BLaER1 treated with 17β-estradiol and CSF1 and Interleukin-3, amounts not matched to agents 10 nM and 100 nM (cell line): ENCODE results near the gene ZNF865.
A peak's percentile ranks its signal among the peaks of the same experiment; 100 is the strongest.

Source experiments
- H3K27ac ChIP-seq, 11 experiments: shearing (Covaris generic); formaldehyde crosslinking; 2 replicates each; pipeline ENCODE4 v1.8.1; 2022
- H3K27me3 ChIP-seq, 11 experiments: shearing (Covaris generic); formaldehyde crosslinking; 2 replicates each; pipeline ENCODE4 v1.8.1; 2022
- H3K36me3 ChIP-seq, 11 experiments: shearing (Covaris generic); formaldehyde crosslinking; 2 replicates each; pipeline ENCODE4 v1.8.1; 2022
- H3K4me1 ChIP-seq, 10 experiments: shearing (Covaris generic); formaldehyde crosslinking; 2 replicates each; pipeline ENCODE4 v1.8.1; 2022
- H3K4me2 ChIP-seq, 11 experiments: shearing (Covaris generic); formaldehyde crosslinking; 2 replicates each; pipeline ENCODE4 v1.8.1; 2022
- H3K4me3 ChIP-seq, 10 experiments: shearing (Covaris generic); formaldehyde crosslinking; 2 replicates each; pipeline ENCODE4 v1.8.1; 2022
- H3K9ac ChIP-seq, 11 experiments: shearing (Covaris generic); formaldehyde crosslinking; 2 replicates each; pipeline ENCODE4 v1.8.1; 2022
- H3K9me3 ChIP-seq, 11 experiments: shearing (Covaris generic); formaldehyde crosslinking; replicated peaks in 1 of 11; 2 replicates each; pipeline ENCODE4 v1.8.1; 2022
- H4K20me1 ChIP-seq, 11 experiments: shearing (Covaris generic); formaldehyde crosslinking; 2 replicates each; pipeline ENCODE4 v1.8.1; 2022
- Cebpa-rat ChIP-seq, 11 experiments: shearing (Covaris generic); IDR thresholded peaks; 2 replicates each; pipeline ENCODE4 v1.8.1; 2022

ZNF865 gene

DNA sequence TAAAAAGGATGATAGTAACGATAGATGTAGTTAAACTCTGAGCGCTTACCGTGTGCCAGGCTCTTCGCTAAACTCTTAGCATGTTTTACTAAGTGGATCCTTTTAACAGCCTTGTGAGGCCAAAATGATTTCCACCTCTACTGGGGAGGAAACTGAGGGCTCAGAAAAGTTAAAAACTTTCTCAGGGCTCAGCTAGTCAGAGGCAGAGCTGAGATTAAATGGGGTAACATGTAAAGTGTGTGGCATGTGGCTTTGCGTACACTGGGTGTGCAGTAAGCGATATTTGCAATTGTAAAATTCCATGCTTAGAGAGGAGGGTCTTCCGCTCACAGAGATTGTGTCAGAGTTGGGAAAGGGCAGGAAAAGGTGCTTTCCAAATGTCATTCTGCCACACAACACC lies 51.1 kb downstream of the ZNF865 start:
- Histone ChIP-seq H3K4me3 (peak overlapping the region; percentile 74 to 98 (median 85)), H3K27me3 (no peaks in the 10 kb centered on the region), H3K9ac (peak overlapping the region; percentile 96 to 100 (median 100)), H3K27ac (peak overlapping the region in 10 of 11 experiments; percentile 98 to 100 (median 100); a peak in 19 of 22 replicates), H3K36me3 (peaks cover 43 to 68% (median 61%) of the 10 kb centered on the region in 11 experiments), H3K4me2 (peak overlapping the region; percentile 92 to 100 (median 98)), H3K9me3 (no peaks in the 10 kb centered on the region), H4K20me1 (peaks cover 58 to 63% (median 61%) of the 10 kb centered on the region in 11 experiments), H3K4me1 (peaks cover 50 to 68% (median 55%) of the 10 kb centered on the region in 10 experiments)
- TF ChIP-seq Cebpa-rat (IDR thresholded peaks at IDR 0.05) = no peak

DNA sequence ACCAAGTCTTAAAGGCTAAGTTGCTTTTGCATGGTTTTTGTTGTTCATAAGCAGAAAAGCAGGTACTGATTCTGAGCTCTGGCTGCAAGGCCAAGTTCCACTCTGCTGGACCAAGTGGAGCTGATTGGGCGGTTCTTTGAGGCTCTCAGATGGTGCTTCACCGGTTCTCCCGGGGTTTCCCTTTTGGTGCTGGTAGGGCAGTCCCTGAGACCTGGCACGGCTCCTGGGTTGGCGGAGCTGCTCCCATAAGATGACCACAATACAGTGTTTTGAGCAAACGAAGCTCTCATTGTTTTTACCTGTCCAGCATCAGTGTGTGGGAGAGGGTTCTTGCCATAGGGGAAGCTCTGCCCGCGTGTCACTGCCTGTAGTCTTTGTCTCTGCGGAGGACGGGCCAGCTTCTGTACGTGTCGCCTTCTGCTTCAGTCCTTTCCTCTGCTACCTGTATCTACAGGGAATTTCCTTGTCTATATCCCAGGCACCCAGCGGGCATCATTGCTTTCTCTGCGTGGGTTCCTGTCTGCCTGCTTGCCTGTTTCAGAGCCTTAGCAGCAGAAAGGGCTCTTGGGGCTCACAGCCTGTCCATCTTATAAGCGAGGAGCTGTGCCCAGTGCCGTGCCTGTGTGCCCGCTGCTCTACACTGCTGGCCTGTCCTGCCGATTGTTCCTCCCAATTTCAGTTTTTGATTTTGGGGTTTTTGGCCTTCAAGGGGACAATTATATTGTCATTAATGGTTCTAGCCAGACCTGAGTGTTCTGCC lies 51.7 kb downstream of the ZNF865 start:
- Histone ChIP-seq H3K4me3 (peak overlapping the region; percentile 74 to 98 (median 85)), H3K36me3 (peaks cover 42 to 69% (median 62%) of the 10 kb centered on the region in 11 experiments), H3K9me3 (no peaks in the 10 kb centered on the region), H3K9ac (peak overlapping the region; percentile 96 to 100 (median 100)), H4K20me1 (peaks cover 64 to 69% (median 67%) of the 10 kb centered on the region in 11 experiments), H3K27me3 (no peaks in the 10 kb centered on the region), H3K4me1 (peaks cover 55 to 71% (median 59%) of the 10 kb centered on the region in 10 experiments), H3K4me2 (peak overlapping the region; percentile 92 to 100 (median 98)), H3K27ac (peak overlapping the region in 9 of 11 experiments; percentile 98 to 100 (median 100); a peak in 18 of 22 replicates)
- TF ChIP-seq Cebpa-rat (IDR thresholded peaks at IDR 0.05) = no peak

DNA sequence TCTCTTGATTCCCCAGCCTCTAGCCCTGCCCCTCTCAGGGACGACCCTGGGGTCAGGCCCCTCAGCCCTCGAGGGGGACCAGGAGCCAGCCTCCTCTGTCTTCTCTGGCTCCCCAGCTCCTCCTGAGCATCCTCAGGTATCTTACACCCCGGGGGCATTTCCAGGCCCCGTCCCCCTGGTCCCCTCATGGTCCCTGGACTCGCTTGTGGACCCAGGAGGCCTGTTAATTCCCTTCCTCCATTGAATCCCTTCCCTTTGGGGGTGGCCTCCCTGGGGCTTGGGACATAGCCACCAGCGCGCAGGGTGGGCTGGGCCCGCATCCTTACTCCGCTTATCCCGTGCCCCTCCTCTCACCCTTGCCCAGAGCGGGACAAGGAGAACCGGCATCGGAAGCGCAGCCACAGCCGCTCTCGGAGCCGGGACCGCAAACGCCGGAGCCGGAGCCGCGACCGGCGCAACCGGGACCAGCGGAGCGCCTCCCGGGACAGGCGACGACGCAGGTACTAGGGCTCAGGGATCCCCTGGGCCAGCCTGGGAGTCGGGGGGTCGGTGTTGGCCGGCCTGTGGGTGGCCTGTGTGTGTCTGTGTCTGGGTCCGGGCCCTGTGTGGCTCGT lies 53.5 kb downstream of the ZNF865 start:
- peaks cover 52 to 79% (median 74%) of the 10 kb centered on the region in 11 experiments for H3K36me3 ChIP-seq

DNA sequence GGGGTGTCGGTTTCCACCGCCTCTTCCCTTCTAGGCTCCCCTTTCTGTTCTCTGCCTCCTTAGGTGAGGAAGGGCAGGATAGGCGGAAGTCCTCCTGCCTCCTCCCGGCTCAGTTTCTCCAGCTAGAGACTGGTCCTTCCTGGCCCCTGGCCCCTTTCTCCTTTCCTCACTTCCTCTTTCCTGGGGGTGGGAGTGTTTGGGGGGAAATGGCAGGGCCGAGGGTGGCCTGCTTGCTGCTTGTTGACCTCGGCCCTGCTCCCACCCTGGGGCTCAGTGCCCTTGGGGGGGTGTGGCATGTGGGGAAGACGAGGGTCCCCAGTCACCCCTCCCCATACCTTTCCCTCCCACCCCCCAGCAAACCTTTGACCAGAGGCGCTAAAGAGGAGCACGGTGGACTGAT lies 54.4 kb downstream of the ZNF865 start:
- no peaks in the 10 kb centered on the region for H3K9me3 ChIP-seq
- H3K27me3 ChIP-seq = no peaks in the 10 kb centered on the region
- no peak for TF ChIP-seq Cebpa-rat (IDR thresholded peaks at IDR 0.05)
- peaks cover 60 to 87% (median 83%) of the 10 kb centered on the region in 11 experiments for H3K36me3 ChIP-seq
- H3K4me3 ChIP-seq = peak overlapping the region in 5 of 10 experiments; percentile 60 to 90 (median 85); a peak in 4 of 20 replicates
- H3K4me2 ChIP-seq = peak overlapping the region; percentile 92 to 100 (median 98)
- peak overlapping the region in 10 of 11 experiments; percentile 25 to 71 (median 58); a peak in 17 of 22 replicates for H3K27ac ChIP-seq
- peaks cover 90 to 96% (median 93%) of the 10 kb centered on the region in 11 experiments for H4K20me1 ChIP-seq
- peak overlapping the region; percentile 61 to 100 (median 100); a peak in 21 of 22 replicates for H3K9ac ChIP-seq
- H3K4me1 ChIP-seq = peaks cover 54 to 69% (median 58%) of the 10 kb centered on the region in 10 experiments

More for the DNA sequence above, 53.5 kb downstream of the ZNF865 start:
- Histone ChIP-seq H3K9ac (peak overlapping the region; percentile 61 to 100 (median 100); a peak in 21 of 22 replicates), H3K4me3 (peak overlapping the region; percentile 19 to 98 (median 84); a peak in 17 of 20 replicates), H3K9me3 (no peaks in the 10 kb centered on the region), H3K27me3 (no peaks in the 10 kb centered on the region), H4K20me1 (peaks cover 81 to 87% (median 84%) of the 10 kb centered on the region in 11 experiments), H3K4me1 (peaks cover 54 to 69% (median 58%) of the 10 kb centered on the region in 10 experiments), H3K4me2 (peak overlapping the region; percentile 92 to 100 (median 98)), H3K27ac (peak overlapping the region in 10 of 11 experiments; percentile 38 to 71 (median 58); a peak in 16 of 22 replicates)
- no peak for TF ChIP-seq Cebpa-rat (IDR thresholded peaks at IDR 0.05)

DNA sequence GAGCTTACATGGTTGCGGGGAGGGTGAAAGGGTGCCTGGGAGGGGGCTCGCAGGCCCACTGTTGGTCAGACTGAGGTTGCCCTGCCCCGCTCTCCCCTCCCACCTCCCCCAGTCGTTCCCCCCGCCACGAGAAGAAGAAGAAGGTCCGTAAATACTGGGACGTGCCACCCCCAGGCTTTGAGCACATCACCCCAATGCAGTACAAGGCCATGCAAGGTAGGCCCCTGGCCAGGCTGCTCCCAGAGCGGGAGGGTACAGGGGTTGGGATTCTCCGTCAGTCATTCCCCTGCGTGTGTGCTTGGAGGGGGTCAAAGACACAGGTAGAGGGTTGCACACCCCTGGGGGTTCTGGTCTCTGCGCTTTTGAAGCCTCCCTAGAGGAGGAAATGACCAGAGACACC lies 55.0 kb downstream of the ZNF865 start:
- Histone ChIP-seq H3K4me1 (peaks cover 54 to 69% (median 58%) of the 10 kb centered on the region in 10 experiments), H3K36me3 (peaks cover 66 to 92% (median 87%) of the 10 kb centered on the region in 11 experiments), H3K27me3 (no peaks in the 10 kb centered on the region), H3K9me3 (no peaks in the 10 kb centered on the region), H3K4me2 (peak overlapping the region; percentile 92 to 100 (median 98); a peak in 21 of 22 replicates), H3K4me3 (no peak overlapping the region), H4K20me1 (peaks cover 94 to 100% (median 99%) of the 10 kb centered on the region in 11 experiments), H3K9ac (peak overlapping the region; percentile 35 to 100 (median 100); a peak in 17 of 22 replicates), H3K27ac (peak overlapping the region in 7 of 11 experiments; percentile 44 to 71 (median 54); a peak in 11 of 22 replicates)
- no peak for TF ChIP-seq Cebpa-rat (IDR thresholded peaks at IDR 0.05)

DNA sequence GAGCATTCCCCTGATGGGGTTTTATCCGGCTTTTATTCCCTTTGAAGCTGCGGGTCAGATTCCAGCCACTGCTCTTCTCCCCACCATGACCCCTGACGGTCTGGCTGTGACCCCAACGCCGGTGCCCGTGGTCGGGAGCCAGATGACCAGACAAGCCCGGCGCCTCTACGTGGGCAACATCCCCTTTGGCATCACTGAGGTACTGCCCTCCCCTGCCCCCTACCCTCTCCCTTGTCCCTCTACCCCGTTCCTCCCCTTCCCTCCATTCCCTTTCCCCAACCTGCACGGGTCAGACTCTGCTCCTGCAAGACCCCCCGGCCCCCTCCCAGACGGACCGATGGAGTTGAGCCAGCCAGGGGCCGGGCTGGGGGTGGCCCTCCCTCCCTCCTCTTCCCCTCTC lies 55.5 kb downstream of the ZNF865 start:
- H3K4me2 ChIP-seq = peak overlapping the region; percentile 55 to 100 (median 98)
- no peaks in the 10 kb centered on the region for H3K27me3 ChIP-seq
- peaks cover 54 to 69% (median 58%) of the 10 kb centered on the region in 10 experiments for H3K4me1 ChIP-seq
- no peak for TF ChIP-seq Cebpa-rat (IDR thresholded peaks at IDR 0.05)
- peaks cover 72 to 94% (median 89%) of the 10 kb centered on the region in 11 experiments for H3K36me3 ChIP-seq
- no peaks in the 10 kb centered on the region for H3K9me3 ChIP-seq
- H3K9ac ChIP-seq = peak overlapping the region; percentile 15 to 100 (median 66); a peak in 19 of 22 replicates
- H4K20me1 ChIP-seq = peaks cover 96 to 100% (median 99%) of the 10 kb centered on the region in 11 experiments
- H3K4me3 ChIP-seq = 0 out of 20 replicates have a peak overlapping the region, but pooled peaks of 1 of the 10 experiments have one; percentile 19
- peak overlapping the region in 7 of 11 experiments; percentile 25 to 56 (median 48); a peak in 10 of 22 replicates for H3K27ac ChIP-seq

DNA sequence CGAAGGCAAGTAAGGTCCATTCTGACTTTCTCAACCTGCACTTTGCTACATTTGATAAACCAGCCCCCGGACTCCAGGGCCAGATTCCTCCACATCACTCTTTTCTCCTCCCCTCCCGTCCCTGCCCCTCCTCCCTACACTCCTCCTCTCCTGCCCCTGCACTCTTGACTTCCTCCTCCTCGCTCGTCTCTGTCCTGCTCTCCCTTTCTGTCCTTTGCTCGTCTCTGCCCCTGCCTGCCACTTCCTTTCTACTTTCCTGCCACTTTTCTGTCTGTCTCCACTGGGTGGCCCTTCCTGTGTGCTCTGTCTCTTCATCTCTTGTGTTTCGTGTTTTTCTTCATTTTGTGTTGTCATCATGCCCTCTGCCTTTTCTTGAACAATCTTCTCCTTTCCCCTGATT lies 56.4 kb downstream of the ZNF865 start:
- Histone ChIP-seq H4K20me1 (peaks cover 96 to 100% (median 99%) of the 10 kb centered on the region in 11 experiments), H3K4me3 (0 out of 20 replicates have a peak overlapping the region, but pooled peaks of 1 of the 10 experiments have one; percentile 17), H3K36me3 (peaks cover 78 to 94% (median 89%) of the 10 kb centered on the region in 11 experiments), H3K9me3 (no peaks in the 10 kb centered on the region), H3K9ac (peak overlapping the region; percentile 8 to 100 (median 69); a peak in 13 of 22 replicates), H3K27ac (peak overlapping the region in 9 of 11 experiments; percentile 25 to 56 (median 45); a peak in 12 of 22 replicates), H3K27me3 (no peaks in the 10 kb centered on the region), H3K4me1 (peaks cover 49 to 64% (median 53%) of the 10 kb centered on the region in 10 experiments), H3K4me2 (peak overlapping the region; percentile 55 to 100 (median 98); a peak in 18 of 22 replicates)
- TF ChIP-seq Cebpa-rat (IDR thresholded peaks at IDR 0.05) = no peak

DNA sequence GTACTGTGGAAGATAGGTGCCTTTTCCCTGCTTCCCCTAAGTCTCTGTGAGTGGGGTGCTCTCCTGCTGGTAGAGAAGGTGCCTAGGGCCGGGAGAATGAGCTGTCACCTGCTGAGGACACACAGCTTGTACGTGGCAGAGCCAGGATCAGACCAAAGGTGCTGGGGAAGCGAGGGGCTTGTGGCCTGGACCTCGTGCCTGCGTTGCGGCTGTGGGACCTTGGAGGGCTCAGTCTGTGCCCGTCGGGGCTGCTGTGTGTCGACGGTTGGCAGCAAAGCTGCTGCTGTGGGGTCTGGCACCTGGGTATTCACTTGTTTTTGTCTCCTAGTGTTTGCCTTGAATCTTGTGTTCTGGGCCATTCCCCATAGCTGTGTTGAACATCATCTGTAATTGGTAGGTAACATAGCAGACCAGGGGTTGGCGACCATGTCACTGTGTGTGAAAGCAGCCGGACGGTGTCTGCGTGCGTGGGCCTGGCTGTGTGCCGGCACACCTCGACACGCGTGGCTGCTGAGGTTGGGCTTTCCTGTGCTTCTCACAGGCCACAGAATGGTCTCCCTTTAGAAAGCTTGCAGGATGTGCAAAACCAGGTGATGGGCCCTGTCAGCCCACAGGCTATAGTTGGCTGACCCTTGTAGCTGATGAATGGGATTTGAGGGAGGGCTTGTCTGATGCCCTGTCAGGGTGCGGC lies 58.5 kb downstream of the ZNF865 start:
- Histone ChIP-seq H3K4me3 (no peak overlapping the region), H3K4me2 (no peak overlapping the region), H4K20me1 (peaks cover 96 to 100% (median 99%) of the 10 kb centered on the region in 11 experiments), H3K27ac (no peak overlapping the region), H3K27me3 (no peaks in the 10 kb centered on the region), H3K9me3 (no peaks in the 10 kb centered on the region), H3K4me1 (peaks cover 28 to 42% (median 31%) of the 10 kb centered on the region in 10 experiments), H3K9ac (peak overlapping the region in 1 of 11 experiments; percentile 1; a peak in 1 of 22 replicates), H3K36me3 (peaks cover 90 to 99% (median 98%) of the 10 kb centered on the region in 11 experiments)
- TF ChIP-seq Cebpa-rat (IDR thresholded peaks at IDR 0.05) = no peak
